Muscle layer of duodenum (tissue), 2 donors: ENCODE measurements around the gene MYCBP2.
"Not testable (repeated sequence)": the region's sequence is repeated elsewhere in the genome, so short reads cannot be mapped to it uniquely, and the experiment has no call there.

Experiments
- H3K27ac ChIP-seq: one replicate; pipeline ENCODE4 v1.7.0; 2013; ENCODE audit warnings: mild to moderate bottlenecking, low read length
- H3K27me3 ChIP-seq: one replicate; pipeline ENCODE4 v1.7.0; 2013; ENCODE audit warnings: low read depth, mild to moderate bottlenecking, control low read depth, low read length
- H3K36me3 ChIP-seq, 2 donors: one replicate each; pipeline ENCODE4 v1.7.0; 2013; ENCODE audit warnings: low read length in 2 of 2, control low read depth in 1 of 2, mild to moderate bottlenecking in 1 of 2; ENCODE audit not compliant: insufficient read depth in 2 of 2, control insufficient read depth in 1 of 2
- H3K4me1 ChIP-seq, 2 donors: one replicate each; pipeline ENCODE4 v1.7.0; 2013; ENCODE audit warnings: low read length in 2 of 2, mild to moderate bottlenecking in 2 of 2, control low read depth in 1 of 2, moderate library complexity in 1 of 2; ENCODE audit not compliant: insufficient read depth in 2 of 2, control insufficient read depth in 1 of 2
- H3K4me3 ChIP-seq, 2 donors: one replicate each; pipeline ENCODE4 v1.7.0; 2013; ENCODE audit warnings: low read length in 2 of 2, low read depth in 1 of 2, mild to moderate bottlenecking in 1 of 2
- H3K9me3 ChIP-seq, 2 donors: one replicate each; pipeline ENCODE4 v1.7.0; 2013; ENCODE audit warnings: low read length in 2 of 2, control low read depth in 1 of 2, mild to moderate bottlenecking in 1 of 2; ENCODE audit not compliant: control insufficient read depth in 1 of 2
- donor health status: healthy.

Gene MYCBP2

DNA sequence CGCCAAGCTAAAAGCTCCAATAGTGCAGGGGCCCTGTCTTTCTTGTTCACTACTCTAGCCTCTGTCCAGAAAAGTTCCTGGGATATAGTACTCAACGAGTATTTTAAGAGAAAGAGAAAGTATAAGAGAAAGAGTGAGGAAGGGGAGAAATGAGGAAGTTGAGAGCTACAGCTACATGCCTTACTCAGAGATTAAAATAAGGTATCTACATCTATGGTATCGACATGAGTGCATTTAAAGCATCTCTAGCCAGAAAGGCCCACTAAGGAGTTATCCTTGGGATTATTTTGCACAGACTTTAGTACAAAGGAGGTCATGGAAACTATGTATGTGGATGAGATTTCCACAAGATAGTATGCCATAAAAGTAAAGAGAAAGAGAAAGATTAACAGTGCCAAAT is 28.5 kb downstream of the MYCBP2 start:
- Histone ChIP-seq H3K4me3 (no peak overlapping the region), H3K4me1 (peaks cover 0 to 29% of the 10 kb centered on the region in 2 donors), H3K27ac (no peak overlapping the region), H3K36me3 (peaks cover 0 to 14% of the 10 kb centered on the region in 2 donors), H3K27me3 (no peaks in the 10 kb centered on the region), H3K9me3 (no peaks in the 10 kb centered on the region)

GRCh38 chr13:77291774-77292173 is 35.1 kb downstream of the MYCBP2 start:
- Histone ChIP-seq H3K36me3 (peaks cover 9 to 44% of the 10 kb centered on the region in 2 donors), H3K27ac (no peak overlapping the region), H3K27me3 (no peaks in the 10 kb centered on the region)

DNA sequence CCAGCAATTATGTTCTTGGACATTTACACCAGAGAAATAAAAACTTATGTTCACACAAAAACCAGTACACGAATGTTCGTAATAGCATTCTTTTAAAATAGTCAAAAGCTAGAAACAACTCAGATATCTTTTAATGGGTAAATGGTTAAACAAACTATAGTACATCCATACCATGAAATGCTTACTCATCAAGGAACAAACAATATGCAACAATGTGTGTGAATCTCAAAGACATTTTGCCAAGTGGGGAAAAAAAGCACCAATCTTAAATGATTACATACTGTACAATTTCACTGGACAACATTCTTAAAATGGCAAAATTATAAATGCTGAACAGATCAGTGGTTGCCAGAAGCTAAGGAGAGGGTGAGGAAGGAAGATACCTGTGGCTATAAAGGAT is 36.6 kb downstream of the MYCBP2 start:
- Histone ChIP-seq H3K36me3 (peaks cover 9 to 38% of the 10 kb centered on the region in 2 donors), H3K4me3 (no peak overlapping the region), H3K27ac (no peak overlapping the region), H3K27me3 (no peaks in the 10 kb centered on the region), H3K4me1 (no peaks in the 10 kb centered on the region), H3K9me3 (peaks cover 0 to 3% of the 10 kb centered on the region in 2 donors)

More at GRCh38 chr13:77291774-77292173, 35.1 kb downstream of the MYCBP2 start:
- Histone ChIP-seq H3K4me1 (no peaks in the 10 kb centered on the region), H3K9me3 (peaks cover 0 to 3% of the 10 kb centered on the region in 2 donors), H3K4me3 (no peak overlapping the region)

- Histone ChIP-seq H3K4me1 (no peaks in the 10 kb centered on the region), H3K36me3 (peaks cover 9 to 37% of the 10 kb centered on the region in 2 donors), H3K27ac (no peak overlapping the region), H3K4me3 (no peak overlapping the region), H3K27me3 (no peaks in the 10 kb centered on the region), H3K9me3 (peaks cover 0 to 3% of the 10 kb centered on the region in 2 donors)
These were observed 37.0 kb downstream of the MYCBP2 start for GRCh38 chr13:77289851-77290250.

DNA sequence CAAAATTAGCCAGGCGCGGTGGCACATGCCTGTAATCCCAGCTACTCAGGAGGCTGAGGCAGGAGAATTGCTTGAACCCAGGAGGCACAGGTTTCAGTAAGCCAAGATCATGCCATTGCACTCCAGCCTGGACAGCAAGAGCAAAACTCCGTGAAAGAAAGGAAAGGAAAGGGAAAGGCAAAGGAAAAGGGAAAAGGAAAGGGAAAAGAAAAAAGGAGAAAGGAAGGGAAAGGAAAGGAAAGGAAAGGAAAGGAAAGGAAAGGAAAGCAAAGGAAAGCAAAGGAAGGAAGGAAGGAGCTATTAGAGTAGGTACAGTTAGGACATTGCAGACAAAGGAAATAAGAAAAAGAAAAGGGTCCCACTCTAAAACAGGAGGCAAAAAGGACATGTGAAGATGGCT is 41.3 kb downstream of the MYCBP2 start:
- not testable (repeated sequence) for H3K4me3 ChIP-seq, H3K4me1 ChIP-seq, H3K27ac ChIP-seq, H3K9me3 ChIP-seq, H3K27me3 ChIP-seq
- peaks cover 0 to 15% of the 10 kb centered on the region in 2 donors for H3K36me3 ChIP-seq

DNA sequence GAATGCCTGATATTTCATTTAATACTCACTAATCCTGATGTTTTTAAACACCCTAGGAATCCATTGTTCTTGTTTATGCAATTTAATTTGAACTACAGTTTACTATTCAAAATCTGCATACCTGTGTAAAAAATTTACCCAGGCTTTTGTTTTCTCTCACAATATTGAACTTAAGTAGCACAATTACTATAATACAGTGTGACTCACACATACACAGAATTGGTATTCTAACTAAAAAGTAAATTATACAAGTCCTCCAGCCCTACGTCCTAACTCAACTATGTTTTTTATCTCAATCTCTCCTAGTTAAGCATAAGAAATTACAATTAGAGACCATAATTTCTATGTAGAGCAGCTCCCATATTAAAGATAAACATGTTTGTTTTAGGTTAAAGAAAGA is 41.8 kb downstream of the MYCBP2 start:
- no peaks in the 10 kb centered on the region for H3K9me3 ChIP-seq
- H3K36me3 ChIP-seq = peaks cover 0 to 10% of the 10 kb centered on the region in 2 donors
- no peaks in the 10 kb centered on the region for H3K27me3 ChIP-seq
- H3K27ac ChIP-seq = no peak overlapping the region
- no peak overlapping the region for H3K4me3 ChIP-seq
- no peaks in the 10 kb centered on the region for H3K4me1 ChIP-seq

GRCh38 chr13:77274126-77274525 is 52.8 kb downstream of the MYCBP2 start:
- Histone ChIP-seq H3K4me1 (no peaks in the 10 kb centered on the region), H3K27me3 (no peaks in the 10 kb centered on the region), H3K4me3 (no peak overlapping the region), H3K27ac (no peak overlapping the region), H3K36me3 (peaks cover 12 to 21% of the 10 kb centered on the region in 2 donors), H3K9me3 (no peaks in the 10 kb centered on the region)

DNA sequence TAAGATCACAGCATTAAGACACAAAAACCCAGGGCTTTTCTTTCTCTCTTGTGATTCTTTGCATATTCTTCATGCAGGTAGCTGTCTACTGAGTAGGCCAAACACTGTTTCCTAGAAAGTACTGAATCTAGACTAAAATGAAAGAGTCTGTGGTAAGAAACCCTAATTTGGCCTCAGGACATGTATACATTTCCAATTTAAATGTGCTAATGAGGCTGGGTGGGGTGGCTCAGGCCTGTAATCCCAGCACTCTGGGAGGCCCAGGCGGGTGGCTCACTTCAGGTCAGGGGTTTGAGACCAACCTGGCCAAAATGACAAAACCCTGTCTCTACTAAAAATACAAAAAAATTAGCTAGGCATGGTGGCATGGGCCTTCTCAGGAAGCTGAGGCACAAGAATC is 57.8 kb downstream of the MYCBP2 start:
- H3K27me3 ChIP-seq = no peaks in the 10 kb centered on the region
- H3K27ac ChIP-seq = no peak overlapping the region
- no peaks in the 10 kb centered on the region for H3K9me3 ChIP-seq
- no peaks in the 10 kb centered on the region for H3K4me1 ChIP-seq
- no peak overlapping the region for H3K4me3 ChIP-seq
- peaks cover 23 to 29% of the 10 kb centered on the region in 2 donors for H3K36me3 ChIP-seq

- H3K4me3 ChIP-seq = no peak overlapping the region
- H3K27me3 ChIP-seq = no peaks in the 10 kb centered on the region
- H3K9me3 ChIP-seq = no peaks in the 10 kb centered on the region
- no peak overlapping the region for H3K27ac ChIP-seq
- peaks cover 28 to 33% of the 10 kb centered on the region in 2 donors for H3K36me3 ChIP-seq
- no peaks in the 10 kb centered on the region for H3K4me1 ChIP-seq
These were observed 59.5 kb downstream of the MYCBP2 start for GRCh38 chr13:77267362-77267761.

DNA sequence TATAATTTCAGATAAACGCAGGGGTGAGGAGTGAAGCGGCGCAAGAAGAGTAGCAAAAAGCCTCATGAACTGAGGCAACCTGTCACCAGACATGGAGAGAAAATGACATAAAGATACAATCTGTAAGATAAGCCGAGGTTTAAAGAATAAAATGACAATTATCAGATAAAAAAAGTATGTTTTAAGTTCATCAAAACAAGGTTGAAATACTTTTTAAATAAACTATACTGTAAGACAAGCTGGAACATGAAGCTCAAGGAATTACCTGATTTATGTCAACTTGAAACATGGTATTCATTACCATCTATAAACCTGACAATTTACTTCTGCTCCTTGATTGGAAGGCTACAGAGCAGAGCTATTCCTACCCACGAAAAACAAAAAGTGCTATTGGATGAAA is 61.6 kb downstream of the MYCBP2 start:
- Histone ChIP-seq H3K4me3 (no peak overlapping the region), H3K27ac (no peak overlapping the region), H3K4me1 (no peaks in the 10 kb centered on the region), H3K27me3 (no peaks in the 10 kb centered on the region), H3K36me3 (peaks cover 24 to 34% of the 10 kb centered on the region in 2 donors), H3K9me3 (no peaks in the 10 kb centered on the region)

DNA sequence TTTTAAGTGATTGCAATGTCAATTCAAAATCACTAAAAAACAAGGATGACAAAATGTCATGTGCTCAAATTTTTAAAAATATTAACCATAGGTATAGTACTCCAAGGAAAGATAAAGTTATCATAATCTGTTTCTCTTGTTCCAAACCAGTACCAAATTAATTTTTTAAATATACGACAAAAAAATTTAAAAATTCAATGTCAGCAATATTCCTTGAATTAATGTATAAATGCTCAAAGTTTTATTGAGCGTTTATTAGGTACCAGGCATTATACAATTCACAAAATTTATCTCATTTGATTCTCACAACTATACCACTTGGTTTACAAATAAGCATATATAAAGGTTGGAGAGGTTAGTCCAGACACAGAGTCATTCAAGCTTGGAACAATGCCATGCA is 64.7 kb downstream of the MYCBP2 start:
- peaks cover 25 to 37% of the 10 kb centered on the region in 2 donors for H3K36me3 ChIP-seq

GRCh38 chr13:77250975-77251374 is 75.9 kb downstream of the MYCBP2 start:
- H3K27me3 ChIP-seq = no peaks in the 10 kb centered on the region
- H3K4me1 ChIP-seq = no peaks in the 10 kb centered on the region
- H3K4me3 ChIP-seq = no peak overlapping the region
- H3K36me3 ChIP-seq = peaks cover 7 to 8% of the 10 kb centered on the region in 2 donors
- no peak overlapping the region for H3K27ac ChIP-seq
- no peaks in the 10 kb centered on the region for H3K9me3 ChIP-seq

More for the DNA sequence above, 64.7 kb downstream of the MYCBP2 start:
- Histone ChIP-seq H3K27ac (no peak overlapping the region), H3K4me3 (no peak overlapping the region), H3K4me1 (no peaks in the 10 kb centered on the region), H3K27me3 (no peaks in the 10 kb centered on the region), H3K9me3 (no peaks in the 10 kb centered on the region)
